ENCODE data around the gene PGP.
A peak's percentile ranks its signal among the peaks of the same experiment; 100 is the strongest.

Gene PGP

GRCh38 chr16:2236337-2237101 lies 21.9 kb upstream of the PGP start, which contains the start of gene DNASE1L2:
DNASE1L2 (plus strand) TSS chr16:2236444; CDS start chr16:2236817, 373 bp downstream.
- H3K9ac ChIP-seq (ENCODE audit: low read depth, low read length), result no peak within 1 kb of the TSS
- H3K9me3 ChIP-seq (ENCODE audit: control insufficient read depth, insufficient read depth, low read length), result no peaks in the 10 kb centered on the region
- no peaks in the 10 kb centered on the region for H3K4me1 ChIP-seq (ENCODE audit: control insufficient read depth, insufficient read depth, low read length)
- peaks cover 41% of the 10 kb centered on the region for H3K36me3 ChIP-seq (ENCODE audit: control insufficient read depth, insufficient read depth, low read length)
- H3K27me3 ChIP-seq (ENCODE audit: control insufficient read depth, insufficient read depth, low read length), result peaks cover 3% of the 10 kb centered on the region
- peak within 1 kb of the TSS; percentile 31 for H3K4me3 ChIP-seq (ENCODE audit: low read depth, low read length)

DNA sequence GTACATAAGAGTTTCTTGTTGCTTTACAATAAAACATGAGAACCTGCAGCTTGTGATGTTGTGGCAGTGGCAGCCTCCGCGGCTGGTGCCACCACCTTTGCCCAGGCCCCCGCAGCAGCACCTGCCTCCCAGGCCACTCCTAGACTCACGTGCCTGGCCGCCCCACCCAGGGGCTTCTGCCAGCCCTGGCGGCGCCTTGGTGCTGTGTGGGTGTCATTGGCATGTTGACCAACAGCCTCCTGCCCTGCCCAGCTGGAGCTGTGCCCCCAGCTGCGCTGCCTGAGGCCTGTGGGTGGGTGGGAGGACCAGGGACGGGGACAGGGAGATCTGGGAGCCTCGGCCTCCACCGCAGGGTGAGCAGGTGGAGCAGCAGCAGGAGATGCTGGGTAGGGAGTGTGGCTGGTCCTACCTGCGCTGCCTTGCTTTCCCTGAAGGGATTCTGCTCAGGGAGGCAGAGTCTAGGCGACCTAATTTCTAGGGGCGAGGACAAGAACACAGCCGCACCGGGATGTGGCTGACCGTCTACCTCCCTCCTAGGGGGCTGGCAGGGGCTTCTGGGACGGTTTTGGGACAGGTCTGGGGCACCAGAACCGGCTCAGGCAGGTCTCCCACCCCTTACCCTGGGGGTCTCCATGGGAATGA lies 21.2 kb upstream of the PGP start:
- Histone ChIP-seq H3K36me3 (ENCODE audit: control insufficient read depth, insufficient read depth, low read length) (peaks cover 45% of the 10 kb centered on the region), H3K4me1 (ENCODE audit: control insufficient read depth, insufficient read depth, low read length) (no peaks in the 10 kb centered on the region), H3K9me3 (ENCODE audit: control insufficient read depth, insufficient read depth, low read length) (no peaks in the 10 kb centered on the region), H3K4me3 (ENCODE audit: low read depth, low read length) (peak overlapping the region; percentile 31), H3K9ac (ENCODE audit: low read depth, low read length) (no peak overlapping the region), H3K27me3 (ENCODE audit: control insufficient read depth, insufficient read depth, low read length) (peaks cover 3% of the 10 kb centered on the region)

DNA sequence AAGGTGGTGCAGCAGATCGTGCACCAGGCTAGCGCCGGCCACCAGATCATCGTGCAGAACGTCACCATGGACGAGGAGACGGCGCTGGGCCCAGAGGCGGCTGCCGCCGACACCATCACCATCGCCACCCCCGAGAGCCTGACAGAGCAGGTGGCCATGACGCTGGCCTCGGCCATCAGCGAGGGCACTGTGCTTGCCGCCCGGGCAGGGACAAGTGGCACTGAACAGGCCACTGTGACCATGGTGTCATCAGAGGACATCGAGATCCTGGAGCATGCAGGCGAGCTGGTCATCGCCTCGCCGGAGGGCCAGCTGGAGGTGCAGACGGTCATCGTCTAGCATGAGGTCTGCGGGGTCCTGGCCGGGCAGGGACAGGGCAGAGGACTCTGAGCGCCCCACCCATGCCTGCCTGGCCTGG lies 20.6 kb upstream of the PGP start:
- H3K36me3 ChIP-seq (ENCODE audit: control insufficient read depth, insufficient read depth, low read length), result peaks cover 45% of the 10 kb centered on the region
- H3K9ac ChIP-seq (ENCODE audit: low read depth, low read length), result no peak overlapping the region

GRCh38 chr16:2234813-2235170 lies 20.2 kb upstream of the PGP start:
- H3K4me3 ChIP-seq (ENCODE audit: low read depth, low read length), result no peak overlapping the region
- H3K36me3 ChIP-seq (ENCODE audit: control insufficient read depth, insufficient read depth, low read length), result peaks cover 48% of the 10 kb centered on the region
- no peak overlapping the region for H3K9ac ChIP-seq (ENCODE audit: low read depth, low read length)
- H3K27me3 ChIP-seq (ENCODE audit: control insufficient read depth, insufficient read depth, low read length), result peaks cover 3% of the 10 kb centered on the region
- H3K9me3 ChIP-seq (ENCODE audit: control insufficient read depth, insufficient read depth, low read length), result no peaks in the 10 kb centered on the region
- H3K4me1 ChIP-seq (ENCODE audit: control insufficient read depth, insufficient read depth, low read length), result no peaks in the 10 kb centered on the region

More for the DNA sequence above, 20.6 kb upstream of the PGP start:
- H3K9me3 ChIP-seq (ENCODE audit: control insufficient read depth, insufficient read depth, low read length), result no peaks in the 10 kb centered on the region
- no peak overlapping the region for H3K4me3 ChIP-seq (ENCODE audit: low read depth, low read length)
- H3K4me1 ChIP-seq (ENCODE audit: control insufficient read depth, insufficient read depth, low read length), result no peaks in the 10 kb centered on the region
- peaks cover 3% of the 10 kb centered on the region for H3K27me3 ChIP-seq (ENCODE audit: control insufficient read depth, insufficient read depth, low read length)

DNA sequence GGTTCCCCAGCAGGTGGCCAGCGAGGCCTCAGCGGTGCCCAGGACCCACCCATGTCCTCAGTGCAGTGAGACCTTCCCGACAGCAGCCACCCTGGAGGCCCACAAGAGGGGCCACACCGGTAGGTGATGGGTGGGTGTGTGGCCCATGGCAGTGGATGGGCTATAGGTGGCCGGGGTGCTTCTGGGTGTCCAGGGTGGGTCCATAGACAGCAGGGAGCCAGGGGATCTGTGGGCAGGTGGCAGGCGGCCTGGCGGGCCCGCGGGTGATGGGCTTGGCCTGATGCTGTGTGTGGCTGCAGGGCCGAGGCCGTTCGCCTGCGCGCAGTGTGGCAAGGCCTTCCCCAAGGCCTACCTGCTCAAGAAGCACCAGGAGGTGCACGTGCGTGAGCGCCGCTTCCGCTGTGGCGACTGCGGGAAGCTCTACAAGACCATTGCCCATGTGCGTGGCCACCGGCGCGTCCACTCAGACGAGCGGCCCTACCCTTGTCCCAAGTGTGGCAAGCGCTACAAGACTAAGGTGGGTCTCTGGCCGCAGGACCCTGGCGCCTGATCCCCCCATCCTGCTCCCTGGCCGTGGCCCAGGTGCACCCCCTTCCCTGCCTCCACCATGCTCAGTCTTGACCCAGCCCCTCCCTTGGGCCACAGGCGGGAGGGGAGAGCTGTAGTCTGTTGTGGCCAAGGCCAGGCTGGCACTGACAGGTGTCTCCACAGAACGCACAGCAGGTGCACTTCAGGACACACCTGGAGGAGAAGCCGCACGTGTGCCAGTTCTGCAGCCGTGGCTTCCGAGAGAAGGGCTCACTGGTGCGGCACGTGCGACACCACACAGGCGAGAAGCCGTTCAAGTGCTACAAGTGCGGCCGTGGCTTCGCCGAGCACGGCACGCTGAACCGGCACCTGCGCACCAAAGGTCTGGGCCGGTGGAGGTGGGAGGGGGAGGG lies 19.5 kb upstream of the PGP start:
- H3K4me1 ChIP-seq (ENCODE audit: control insufficient read depth, insufficient read depth, low read length), result no peaks in the 10 kb centered on the region
- no peaks in the 10 kb centered on the region for H3K9me3 ChIP-seq (ENCODE audit: control insufficient read depth, insufficient read depth, low read length)
- H3K4me3 ChIP-seq (ENCODE audit: low read depth, low read length), result no peak overlapping the region
- no peak overlapping the region for H3K9ac ChIP-seq (ENCODE audit: low read depth, low read length)
- peaks cover 3% of the 10 kb centered on the region for H3K27me3 ChIP-seq (ENCODE audit: control insufficient read depth, insufficient read depth, low read length)
- H3K36me3 ChIP-seq (ENCODE audit: control insufficient read depth, insufficient read depth, low read length), result peaks cover 55% of the 10 kb centered on the region

DNA sequence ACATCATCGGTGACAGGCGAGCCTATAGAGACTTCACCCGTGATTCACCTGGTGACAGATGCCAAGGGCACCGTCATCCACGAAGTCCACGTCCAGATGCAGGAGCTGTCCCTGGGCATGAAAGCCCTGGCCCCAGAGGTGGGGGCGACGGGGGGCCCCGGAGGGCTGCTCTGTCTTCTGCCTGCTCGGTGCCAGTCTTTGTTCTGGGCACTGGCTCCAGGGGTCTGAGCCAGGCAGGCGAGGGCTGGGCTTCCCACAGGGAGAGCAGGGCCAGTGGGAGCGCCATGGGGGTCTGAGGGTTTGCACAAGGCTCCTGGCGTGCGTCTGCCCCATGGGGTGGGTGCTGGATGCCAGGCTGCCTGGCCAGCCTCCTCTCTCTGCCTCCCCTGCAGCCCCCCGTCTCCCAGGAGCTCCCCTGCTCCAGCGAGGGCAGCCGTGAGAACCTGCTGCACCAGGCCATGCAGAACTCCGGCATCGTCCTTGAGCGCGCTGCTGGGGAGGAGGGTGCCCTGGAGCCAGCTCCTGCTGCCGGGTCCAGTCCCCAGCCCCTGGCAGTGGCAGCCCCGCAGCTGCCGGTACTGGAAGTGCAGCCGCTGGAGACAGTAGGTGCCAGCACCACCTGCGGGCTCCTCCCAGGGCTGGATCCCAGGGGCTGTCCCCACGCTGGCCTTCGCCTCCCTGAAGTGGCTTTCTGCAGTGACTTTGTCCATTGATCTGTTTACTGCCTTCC lies 18.6 kb upstream of the PGP start:
- Histone ChIP-seq H3K36me3 (ENCODE audit: control insufficient read depth, insufficient read depth, low read length) (peaks cover 64% of the 10 kb centered on the region), H3K4me3 (ENCODE audit: low read depth, low read length) (no peak overlapping the region)

DNA sequence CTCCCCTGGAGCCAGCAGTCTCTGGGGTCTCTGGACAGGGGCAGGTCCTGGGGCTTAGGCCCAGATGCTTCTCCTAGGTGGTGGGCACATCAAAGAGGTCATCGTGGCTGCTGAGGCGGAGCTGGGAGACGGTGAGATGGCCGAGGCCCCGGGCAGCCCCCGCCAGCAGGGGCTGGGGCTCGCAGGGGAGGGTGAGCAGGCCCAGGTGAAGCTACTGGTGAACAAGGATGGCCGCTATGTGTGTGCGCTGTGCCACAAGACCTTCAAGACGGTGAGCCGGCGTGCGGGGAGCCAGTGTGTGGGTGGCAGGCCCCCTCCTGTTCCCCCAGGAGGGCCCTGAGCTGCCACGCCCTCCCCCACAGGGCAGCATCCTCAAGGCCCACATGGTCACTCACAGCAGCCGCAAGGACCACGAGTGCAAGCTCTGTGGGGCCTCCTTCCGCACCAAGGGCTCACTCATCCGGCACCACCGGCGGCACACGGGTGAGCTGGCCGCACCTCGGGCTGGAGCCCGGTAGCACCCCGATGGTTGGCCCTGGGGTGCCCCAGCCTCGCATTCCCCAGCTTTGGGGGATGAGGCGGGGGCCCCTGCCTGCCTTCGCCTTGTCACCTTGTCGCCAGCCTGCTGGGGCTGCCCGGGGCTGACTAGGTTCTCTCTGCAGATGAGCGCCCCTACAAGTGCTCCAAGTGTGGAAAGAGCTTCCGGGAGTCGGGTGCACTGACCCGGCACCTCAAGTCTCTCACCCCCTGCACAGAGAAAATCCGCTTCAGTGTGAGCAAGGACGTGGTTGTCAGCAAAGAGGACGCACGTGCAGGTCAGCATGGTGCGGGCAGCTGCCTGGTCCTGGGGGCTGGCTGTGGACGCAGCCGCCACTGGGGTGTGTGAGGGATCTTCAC lies 17.7 kb upstream of the PGP start:
- Histone ChIP-seq H3K4me3 (ENCODE audit: low read depth, low read length) (no peak overlapping the region), H3K36me3 (ENCODE audit: control insufficient read depth, insufficient read depth, low read length) (peaks cover 66% of the 10 kb centered on the region), H3K4me1 (ENCODE audit: control insufficient read depth, insufficient read depth, low read length) (no peaks in the 10 kb centered on the region), H3K27me3 (ENCODE audit: control insufficient read depth, insufficient read depth, low read length) (no peaks in the 10 kb centered on the region), H3K9ac (ENCODE audit: low read depth, low read length) (no peak overlapping the region), H3K9me3 (ENCODE audit: control insufficient read depth, insufficient read depth, low read length) (no peaks in the 10 kb centered on the region)

More for the DNA sequence above, 18.6 kb upstream of the PGP start:
- no peak overlapping the region for H3K9ac ChIP-seq (ENCODE audit: low read depth, low read length)
- no peaks in the 10 kb centered on the region for H3K9me3 ChIP-seq (ENCODE audit: control insufficient read depth, insufficient read depth, low read length)
- H3K4me1 ChIP-seq (ENCODE audit: control insufficient read depth, insufficient read depth, low read length), result no peaks in the 10 kb centered on the region
- H3K27me3 ChIP-seq (ENCODE audit: control insufficient read depth, insufficient read depth, low read length), result peaks cover 3% of the 10 kb centered on the region

DNA sequence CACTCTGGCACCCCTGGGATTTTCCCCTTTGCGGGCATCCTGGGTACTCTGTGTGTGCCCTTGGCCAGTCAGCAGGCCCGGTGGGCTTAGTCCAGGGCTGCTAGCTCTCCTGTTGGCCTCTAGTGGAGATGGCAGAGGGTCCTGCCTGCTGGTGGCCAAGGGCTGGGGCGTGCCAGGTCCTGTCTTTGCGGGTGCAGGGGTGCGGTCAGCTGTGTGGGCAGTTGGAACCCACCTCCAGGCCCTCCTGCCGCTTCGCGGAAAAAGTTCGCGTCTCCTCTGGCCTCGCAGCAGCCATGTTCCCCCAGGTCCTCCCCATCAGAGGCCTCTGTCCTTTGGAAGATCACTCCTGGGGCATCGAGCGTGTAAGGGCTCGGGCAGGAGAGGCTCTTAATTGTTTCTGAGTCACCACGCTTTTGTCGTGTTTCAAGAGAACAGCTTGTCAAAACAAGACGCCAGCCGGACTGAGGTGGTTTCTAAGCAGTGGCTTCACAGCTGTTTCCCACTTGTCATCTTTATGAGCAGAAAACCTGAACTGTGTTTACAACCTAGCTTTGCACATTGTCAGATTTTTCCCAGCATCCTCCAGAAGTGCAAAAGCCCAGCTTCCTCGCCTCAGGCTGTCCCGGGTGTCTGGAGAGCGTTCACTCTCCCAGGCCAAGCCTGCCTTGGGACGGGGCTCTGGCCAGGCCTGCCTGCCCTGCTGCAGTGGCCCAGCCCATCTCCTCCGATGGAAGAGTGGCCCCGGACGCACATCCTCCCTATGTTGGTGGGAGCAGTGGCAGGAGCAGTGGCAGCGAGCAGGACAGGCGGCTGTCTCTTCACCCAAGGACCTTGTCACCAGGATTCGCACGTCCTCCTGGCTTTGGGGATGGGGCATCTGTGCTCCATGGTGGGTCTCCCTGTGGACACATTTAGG lies 16.6 kb upstream of the PGP start:
- H3K36me3 ChIP-seq (ENCODE audit: control insufficient read depth, insufficient read depth, low read length), result peaks cover 66% of the 10 kb centered on the region
- H3K9ac ChIP-seq (ENCODE audit: low read depth, low read length), result no peak overlapping the region
- no peaks in the 10 kb centered on the region for H3K9me3 ChIP-seq (ENCODE audit: control insufficient read depth, insufficient read depth, low read length)
- H3K4me1 ChIP-seq (ENCODE audit: control insufficient read depth, insufficient read depth, low read length), result no peaks in the 10 kb centered on the region
- H3K27me3 ChIP-seq (ENCODE audit: control insufficient read depth, insufficient read depth, low read length), result no peaks in the 10 kb centered on the region
- H3K4me3 ChIP-seq (ENCODE audit: low read depth, low read length), result no peak overlapping the region

- Histone ChIP-seq H3K9ac (ENCODE audit: low read depth, low read length) (no peak overlapping the region), H3K9me3 (ENCODE audit: control insufficient read depth, insufficient read depth, low read length) (no peaks in the 10 kb centered on the region), H3K36me3 (ENCODE audit: control insufficient read depth, insufficient read depth, low read length) (peaks cover 59% of the 10 kb centered on the region), H3K4me1 (ENCODE audit: control insufficient read depth, insufficient read depth, low read length) (no peaks in the 10 kb centered on the region), H3K4me3 (ENCODE audit: low read depth, low read length) (no peak overlapping the region), H3K27me3 (ENCODE audit: control insufficient read depth, insufficient read depth, low read length) (no peaks in the 10 kb centered on the region)
Observed at GRCh38 chr16:2230376-2230775, 15.7 kb upstream of the PGP start.

Measured in iPS-15b (cell line).